H9 (cell line): ENCODE measurements around the gene LRRC63. TPM values are rescaled to one million over a fixed set of nuclear protein-coding genes. Genes with fewer than 3 reads are reported as not detected.

Experiments
- DNase-seq: peaks from one replicate; pipeline ENCODE4 v3.0.0-alpha.2; 2017
- H2AFZ ChIP-seq: one replicate; pipeline ENCODE4 v1.6.1; 2013; ENCODE audit warnings: mild to moderate bottlenecking, low read length, control low read depth, moderate library complexity
- H2AK5ac ChIP-seq: 2 replicates; pipeline ENCODE4 v1.6.1; 2013; ENCODE audit warnings: low read length, control low read depth, mixed read lengths; ENCODE audit not compliant: insufficient read length
- H2BK120ac ChIP-seq: one replicate; pipeline ENCODE4 v1.6.1; 2013; ENCODE audit warnings: low read depth, mild to moderate bottlenecking, low read length, control low read depth, inconsistent platforms; ENCODE audit not compliant: poor library complexity, severe bottlenecking
- H2BK12ac ChIP-seq: 2 replicates; pipeline ENCODE4 v1.6.1; 2013; ENCODE audit warnings: low read length, control low read depth, mixed read lengths, low read depth; ENCODE audit not compliant: insufficient read length
- H2BK15ac ChIP-seq: 2 replicates; pipeline ENCODE4 v1.6.1; 2013; ENCODE audit warnings: low read depth, low read length, control low read depth
- H2BK20ac ChIP-seq: one replicate; pipeline ENCODE4 v1.6.1; 2013; ENCODE audit warnings: low read depth, mild to moderate bottlenecking, low read length, control low read depth, inconsistent platforms; ENCODE audit not compliant: poor library complexity, severe bottlenecking
- H2BK5ac ChIP-seq: 2 replicates; pipeline ENCODE4 v1.6.1; 2013; ENCODE audit warnings: low read length, control low read depth, mixed read lengths; ENCODE audit not compliant: insufficient read length
- H3K14ac ChIP-seq: 2 replicates; pipeline ENCODE4 v1.6.1; 2013; ENCODE audit warnings: low read length, control low read depth; ENCODE audit not compliant: insufficient read depth
- H3K18ac ChIP-seq: 2 replicates; pipeline ENCODE4 v1.6.1; 2013; ENCODE audit warnings: low read depth, mild to moderate bottlenecking, mixed read lengths, low read length, control low read depth; ENCODE audit not compliant: insufficient read length
- H3K23ac ChIP-seq: 2 replicates; pipeline ENCODE4 v1.6.1; 2013; ENCODE audit warnings: low read length, control low read depth, mixed read lengths, low read depth; ENCODE audit not compliant: insufficient read length
- H3K23me2 ChIP-seq: 2 replicates; pipeline ENCODE4 v1.6.1; 2013; ENCODE audit warnings: low read depth, mild to moderate bottlenecking, mixed read lengths, low read length, control low read depth; ENCODE audit not compliant: insufficient read length, poor library complexity, severe bottlenecking
- H3K27ac ChIP-seq: 2 replicates; pipeline ENCODE4 v1.5.1; 2013; ENCODE audit warnings: low read length, control low read depth, mixed read lengths, low read depth; ENCODE audit not compliant: insufficient read length
- H3K27me3 ChIP-seq: 2 replicates; pipeline ENCODE4 v1.6.1; 2013; ENCODE audit warnings: low read length, control low read depth, inconsistent platforms; ENCODE audit not compliant: insufficient read depth
- H3K4ac ChIP-seq: 2 replicates; pipeline ENCODE4 v1.6.1; 2013; ENCODE audit warnings: low read depth, mild to moderate bottlenecking, control low read depth, inconsistent platforms, low read length, moderate library complexity
- H3K4me1 ChIP-seq: 2 replicates; pipeline ENCODE4 v1.6.1; 2013; ENCODE audit warnings: low read length, control low read depth, inconsistent platforms; ENCODE audit not compliant: insufficient read depth
- H3K4me2 ChIP-seq: 2 replicates; pipeline ENCODE4 v1.6.1; 2013; ENCODE audit warnings: low read length, control low read depth, mixed read lengths; ENCODE audit not compliant: insufficient read length, insufficient read depth
- H3K56ac ChIP-seq: 2 replicates; pipeline ENCODE4 v1.6.1; 2013; ENCODE audit warnings: low read depth, mild to moderate bottlenecking, mixed read lengths, low read length, control low read depth; ENCODE audit not compliant: insufficient read length
- H3K79me1 ChIP-seq: 2 replicates; pipeline ENCODE4 v1.6.1; 2013; ENCODE audit warnings: low read depth, mild to moderate bottlenecking, moderate library complexity, low read length, control low read depth, inconsistent platforms; ENCODE audit not compliant: insufficient read depth, poor library complexity, severe bottlenecking
- H3K79me2 ChIP-seq: 2 replicates; pipeline ENCODE4 v1.6.1; 2013; ENCODE audit warnings: low read length, control low read depth, inconsistent platforms; ENCODE audit not compliant: insufficient read depth
- H3K9ac ChIP-seq: 2 replicates; pipeline ENCODE4 v1.6.1; 2013; ENCODE audit warnings: low read length, control low read depth, mixed read lengths; ENCODE audit not compliant: insufficient read length; ENCODE audit errors: extremely low read depth
- H3K9me3 ChIP-seq: one replicate; pipeline ENCODE4 v1.6.1; 2013; ENCODE audit warnings: low read depth, low read length, inconsistent platforms; ENCODE audit not compliant: control insufficient read depth
- H3T11ph ChIP-seq: one replicate; pipeline ENCODE4 v1.6.1; 2013; ENCODE audit warnings: mild to moderate bottlenecking, low read length, control low read depth, inconsistent platforms
- H4K20me1 ChIP-seq: one replicate; pipeline ENCODE4 v1.6.1; 2013; ENCODE audit not compliant: control insufficient read depth, insufficient read length, insufficient read depth
- H4K5ac ChIP-seq: 2 replicates; pipeline ENCODE4 v1.6.1; 2013; ENCODE audit warnings: low read depth, mild to moderate bottlenecking, mixed read lengths, low read length, control low read depth; ENCODE audit not compliant: insufficient read length
- H4K8ac ChIP-seq: replicated peaks from 2 replicates; pipeline ENCODE4 v1.6.1; 2013; ENCODE audit warnings: low read length, control low read depth, mixed read lengths, low read depth; ENCODE audit not compliant: insufficient read length
- H4K91ac ChIP-seq: 2 replicates; pipeline ENCODE4 v1.6.1; 2013; ENCODE audit warnings: low read depth, mild to moderate bottlenecking, moderate library complexity, mixed read lengths, low read length, control low read depth; ENCODE audit not compliant: insufficient read length
- H3K27ac Mint-ChIP-seq, 3 experiments: 2 replicates in 2 of 3; 3 replicates in 1 of 3; pipeline ENCODE4 v1.8.0; 2020 to 2021; ENCODE audit warnings: mixed read lengths in 3 of 3, mild to moderate bottlenecking in 1 of 3, moderate library complexity in 1 of 3
- H3K27me3 Mint-ChIP-seq: 2 replicates; pipeline ENCODE4 v1.8.0; 2021; ENCODE audit warnings: low read depth, mild to moderate bottlenecking, moderate library complexity, mixed read lengths
- H3K36me3 Mint-ChIP-seq, 3 experiments: 2 replicates in 2 of 3; 3 replicates in 1 of 3; pipeline ENCODE4 v1.8.0; 2020 to 2021; ENCODE audit warnings: low read depth in 3 of 3, mixed read lengths in 3 of 3; ENCODE audit not compliant: insufficient read depth in 1 of 3
- H3K4me1 Mint-ChIP-seq, 2 experiments: 2 replicates each; pipeline ENCODE4 v1.8.0; 2020; ENCODE audit warnings: mixed read lengths in 2 of 2
- H3K4me3 Mint-ChIP-seq, 2 experiments: 2 replicates in 1 of 2; 3 replicates in 1 of 2; pipeline ENCODE4 v1.8.0; 2020 to 2021; ENCODE audit warnings: mild to moderate bottlenecking in 2 of 2, mixed read lengths in 2 of 2, moderate library complexity in 1 of 2
- H3K9me3 Mint-ChIP-seq, 2 experiments: 2 replicates in 1 of 2; 3 replicates in 1 of 2; pipeline ENCODE4 v1.8.0; 2020; ENCODE audit warnings: mild to moderate bottlenecking in 2 of 2, mixed read lengths in 2 of 2, moderate library complexity in 1 of 2
- CTCF ChIP-seq: fragments of 200-600 bp; sonication (generic); conservative IDR thresholded peaks from 3 replicates; pipeline ENCODE4 v1.8.0; 2021; ENCODE audit warnings: antibody characterized with exemption, mild to moderate bottlenecking
- WGBS: extraction: QIAGEN DNeasy Blood & Tissue Kit; methylation state at CpG from one replicate; pipeline ENCODE4 v1.1.7; 2013; ENCODE audit warnings: missing lambda C conversion rate, low lambda C conversion rate, mixed read lengths; ENCODE audit not compliant: insufficient read length; ENCODE audit errors: extremely low coverage; 5-methylcytosine and 5-hydroxymethylcytosine counted together
- total RNA-seq: library from RNA; stranded (reverse); gene quantifications from 2 replicates; pipeline ENCODE4 v1.2.1, GENCODE V29; 2021

LRRC63 gene
- total RNA-seq, 1 experiment from 2014 or later: not detected

- Histone ChIP-seq H4K5ac (no peak overlapping the region), H3K4me1 (no peaks in the 10 kb centered on the region), H3K9me3 (no peaks in the 10 kb centered on the region), H3K23me2 (no peaks in the 10 kb centered on the region), H2BK20ac (no peak overlapping the region), H3K4me2 (no peak overlapping the region), H3K23ac (no peak overlapping the region), H3K14ac (no peak overlapping the region), H2BK15ac (no peak overlapping the region), H2AFZ (no peak overlapping the region), H3K4ac (no peak overlapping the region), H4K20me1 (no peaks in the 10 kb centered on the region), H3K18ac (no peak overlapping the region), H2BK5ac (no peak overlapping the region), H3K9ac (no peak overlapping the region), H3K27me3 (no peaks in the 10 kb centered on the region), H3K79me2 (no peaks in the 10 kb centered on the region), H2BK120ac (no peak overlapping the region), H2BK12ac (no peak overlapping the region), H4K8ac (no peak overlapping the region), H3K79me1 (no peaks in the 10 kb centered on the region), H3T11ph (no peak overlapping the region), H4K91ac (no peak overlapping the region), H2AK5ac (no peak overlapping the region), H3K27ac (no peak overlapping the region), H3K56ac (no peak overlapping the region)
- no peak for DNase-seq
- Mint-ChIP-seq H3K4me3 (no peak overlapping the region), H3K27ac (no peak overlapping the region), H3K9me3 (peaks cover 0 to 2% of the 10 kb centered on the region in 2 experiments; a peak in 2 of 5 replicates), H3K4me1 (no peaks in the 10 kb centered on the region), H3K27me3 (no peaks in the 10 kb centered on the region; the same call in 1 of the 2 replicates), H3K36me3 (peaks cover 0 to 4% (median 0%) of the 10 kb centered on the region in 3 experiments; a peak in 1 of 7 replicates)
- no peak for TF ChIP-seq CTCF
- WGBS: no CpG with 5 or more reads among the region's 2 CpGs
Observed at GRCh38 chr13:46229251-46229650, 17.5 kb downstream of the LRRC63 start.
